Suppressor macrophage treated with lipopolysaccharide for 4 hours (primary cell): ENCODE data around the gene C5.

Experiments used
- DNase-seq: peaks from one replicate; pipeline ENCODE4 v3.0.0-alpha.2; 2020

Gene C5

GRCh38 chr9:120922404-120923195, 127.5 kb downstream of the C5 start:
- no peak for DNase-seq

DNA sequence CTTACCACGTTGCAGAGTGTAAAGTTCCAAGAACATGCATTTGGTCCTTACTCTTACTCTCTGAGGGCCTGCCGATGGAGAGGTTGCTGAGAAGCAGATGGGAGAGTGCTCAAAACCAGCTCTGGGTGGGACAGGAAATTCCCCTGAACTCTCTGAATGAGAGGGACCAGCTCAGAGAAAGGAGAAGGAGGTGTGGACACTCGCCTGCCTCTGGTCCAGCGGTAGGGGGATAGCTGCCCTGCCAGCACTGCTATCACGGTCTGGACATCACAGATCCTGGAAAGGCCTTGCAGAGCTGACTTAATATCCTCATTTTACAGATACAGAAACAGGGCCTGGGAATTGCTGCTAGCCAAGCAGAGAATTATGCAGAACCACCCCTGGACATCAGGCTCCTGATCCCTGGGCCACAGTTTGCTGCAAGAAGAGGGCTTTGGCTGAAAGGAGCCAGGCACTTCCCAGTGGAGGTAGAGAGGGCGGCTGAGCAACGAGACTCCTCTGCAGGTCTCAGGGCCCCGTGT, 128.4 kb downstream of the C5 start:
- DNase-seq: no peak

DNA sequence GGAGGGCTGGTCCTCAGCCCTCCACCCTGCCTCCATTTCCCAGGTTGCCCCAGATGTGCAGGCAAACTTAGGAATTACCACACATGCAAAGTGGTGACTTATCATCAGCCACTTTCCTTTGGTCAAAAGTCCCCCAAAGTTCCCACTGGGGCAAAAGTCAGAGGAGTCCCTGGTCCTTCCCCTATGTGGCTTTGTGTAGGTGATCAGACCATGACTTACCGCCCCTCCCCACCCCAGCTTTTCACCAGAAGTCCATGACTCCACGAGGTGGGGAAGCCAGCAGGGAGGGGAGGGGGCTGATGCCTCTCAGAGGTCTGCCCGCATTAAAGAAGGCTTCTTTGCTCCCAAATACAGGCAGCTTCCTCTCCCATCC, 129.3 kb downstream of the C5 start:
- DNase-seq: peak; percentile 77

DNA sequence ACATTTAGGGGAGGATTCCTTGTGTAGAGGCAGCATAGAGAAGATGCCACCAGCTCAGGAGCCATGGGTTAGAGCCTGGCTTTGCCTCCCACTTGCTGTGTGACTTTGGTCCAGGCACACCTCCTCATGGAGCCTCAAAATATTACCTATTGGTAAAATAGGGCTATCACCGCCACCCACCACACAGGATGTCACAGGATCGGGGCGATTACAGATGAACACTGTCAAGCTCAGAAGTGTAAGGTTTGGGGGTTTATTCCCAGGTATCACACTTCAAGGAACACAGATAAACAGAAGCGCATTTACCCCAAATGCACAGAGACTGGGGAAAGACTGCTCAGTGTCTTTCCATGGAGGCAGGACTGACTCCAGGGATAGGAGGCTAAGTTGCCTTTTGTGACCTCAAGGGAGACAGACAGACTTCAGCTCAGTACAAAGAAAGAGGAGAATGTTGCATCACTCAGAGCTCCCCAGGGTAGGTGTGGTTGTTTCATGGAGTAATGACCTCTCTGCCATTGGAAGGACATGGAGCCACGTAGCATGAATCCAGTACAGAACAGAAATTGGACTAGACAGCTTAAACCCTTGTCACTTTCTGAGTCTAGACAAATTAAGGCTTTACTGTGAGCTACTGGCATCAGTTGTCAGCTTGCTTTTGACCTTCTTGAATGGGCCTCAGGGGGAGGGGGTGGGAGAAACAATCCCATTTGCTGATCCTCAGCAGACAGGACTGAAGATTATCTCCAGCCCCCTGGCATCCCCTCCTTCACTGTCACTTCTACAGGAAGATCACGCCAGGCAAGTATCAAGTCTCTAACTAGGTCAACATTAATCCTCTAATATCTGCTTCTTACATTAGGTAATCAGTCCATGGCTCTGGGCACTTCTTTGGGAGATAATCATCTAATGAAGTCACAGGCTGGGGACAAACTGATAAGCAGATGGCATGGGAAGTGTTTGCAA, 130.0 kb downstream of the C5 start:
- peak; percentile 25 for DNase-seq

DNA sequence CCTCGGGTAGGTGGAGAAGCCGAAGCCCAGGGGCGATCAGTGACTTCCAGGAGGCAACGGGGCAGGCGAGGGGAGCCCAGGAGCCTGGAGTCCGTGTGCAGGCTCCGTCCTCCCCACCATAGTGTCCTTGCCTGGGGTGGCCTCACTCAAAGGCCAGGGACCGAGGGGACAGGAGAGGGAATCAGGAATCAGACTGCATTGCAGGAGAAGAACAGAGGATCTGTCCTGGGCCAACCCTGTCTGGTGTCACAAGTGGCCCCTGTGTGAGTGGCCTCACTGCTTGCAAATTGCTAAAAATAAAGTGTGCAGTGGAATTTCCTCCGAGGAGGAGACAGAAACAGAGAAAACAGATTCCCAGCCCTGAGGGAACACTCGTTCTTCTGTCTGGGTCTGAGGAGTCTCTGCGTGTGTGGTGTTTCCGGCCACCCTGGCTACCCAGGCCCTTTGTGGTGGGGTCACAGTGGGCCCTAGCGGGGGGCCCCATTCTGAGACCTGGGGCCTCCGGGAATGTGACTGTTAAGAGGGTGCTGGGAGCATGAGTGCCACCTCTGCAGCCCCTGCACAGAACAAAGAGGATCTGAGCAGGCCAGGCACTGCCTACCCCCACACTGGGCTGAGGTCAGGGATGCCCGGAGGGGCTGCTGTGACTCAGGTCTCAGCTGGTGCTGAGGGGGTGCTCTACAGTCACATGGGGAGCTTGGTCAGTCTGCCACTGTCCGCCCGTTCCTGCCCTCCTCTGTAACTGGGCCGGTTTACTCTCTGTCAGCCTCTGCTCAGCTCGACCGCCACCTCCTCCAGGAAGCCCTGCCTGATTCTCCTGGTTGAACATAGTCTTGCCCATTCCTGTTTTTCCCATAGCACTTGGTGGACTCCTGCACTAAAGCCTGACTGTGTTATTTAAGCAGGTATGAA, 130.9 kb downstream of the C5 start:
- peak; percentile 36 for DNase-seq

GRCh38 chr9:120917929-120918762, 131.9 kb downstream of the C5 start:
- peak; percentile 2 for DNase-seq

DNA sequence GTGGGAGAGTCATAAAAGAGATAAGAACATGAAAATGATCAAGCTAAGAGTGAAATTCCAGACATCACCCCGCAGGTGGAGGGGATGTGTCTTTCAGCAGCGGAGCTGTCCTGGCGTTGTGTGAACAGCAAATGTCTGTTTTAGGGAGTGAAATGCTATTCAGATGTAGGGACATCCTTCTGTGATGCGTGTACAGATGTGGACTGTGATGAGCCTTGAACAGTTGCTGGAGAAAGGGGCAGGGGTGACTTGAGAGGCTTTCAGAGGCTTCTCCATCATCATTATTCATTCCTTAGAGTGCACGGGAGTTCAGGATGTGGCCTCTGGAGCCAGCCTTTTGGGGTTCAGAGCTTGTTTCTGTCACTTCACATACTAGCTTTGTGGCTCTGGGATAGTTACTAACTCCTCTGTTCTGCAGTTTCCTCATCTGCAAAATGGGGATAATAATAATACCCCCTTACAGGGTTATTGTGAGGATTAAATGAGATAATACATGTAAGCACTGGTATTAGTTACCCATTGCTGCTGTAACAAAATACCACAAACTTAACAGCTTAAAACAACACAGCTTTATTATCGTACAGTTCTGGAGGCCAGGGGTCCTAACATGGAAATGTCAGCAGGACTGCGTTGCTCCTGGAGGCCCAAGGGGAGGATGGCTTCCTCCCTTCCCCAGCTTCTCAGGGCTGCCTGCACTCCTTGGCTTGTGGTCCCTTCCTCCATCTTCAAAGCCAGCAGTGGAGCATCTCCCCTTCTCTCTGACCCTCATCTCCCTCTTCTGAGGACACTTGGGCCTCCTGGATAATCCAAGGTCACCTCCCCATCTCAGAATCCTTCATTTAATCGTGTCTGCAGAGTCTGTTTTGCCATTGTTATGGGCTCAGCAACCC, 132.8 kb downstream of the C5 start:
- DNase-seq: no peak

DNA sequence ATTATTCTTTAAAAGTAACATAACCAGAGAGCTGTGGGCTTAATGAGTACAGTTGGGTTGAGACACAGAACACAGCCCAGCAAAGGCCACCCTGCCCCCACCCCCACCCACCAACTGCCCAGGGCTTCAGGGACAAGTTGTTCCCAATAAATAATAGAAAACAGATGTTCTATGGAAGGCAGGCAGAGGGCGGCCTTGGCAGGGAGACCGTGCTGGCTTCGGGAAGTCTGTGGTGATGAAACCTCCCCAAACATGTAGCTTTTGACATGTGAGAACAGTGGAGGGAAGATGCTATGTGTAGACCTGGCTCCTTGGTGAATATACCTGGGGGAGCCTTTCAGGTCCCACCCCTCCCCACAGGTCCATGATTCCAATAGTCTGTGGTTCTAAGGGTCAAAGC, 133.5 kb downstream of the C5 start:
- DNase-seq: no peak

DNA sequence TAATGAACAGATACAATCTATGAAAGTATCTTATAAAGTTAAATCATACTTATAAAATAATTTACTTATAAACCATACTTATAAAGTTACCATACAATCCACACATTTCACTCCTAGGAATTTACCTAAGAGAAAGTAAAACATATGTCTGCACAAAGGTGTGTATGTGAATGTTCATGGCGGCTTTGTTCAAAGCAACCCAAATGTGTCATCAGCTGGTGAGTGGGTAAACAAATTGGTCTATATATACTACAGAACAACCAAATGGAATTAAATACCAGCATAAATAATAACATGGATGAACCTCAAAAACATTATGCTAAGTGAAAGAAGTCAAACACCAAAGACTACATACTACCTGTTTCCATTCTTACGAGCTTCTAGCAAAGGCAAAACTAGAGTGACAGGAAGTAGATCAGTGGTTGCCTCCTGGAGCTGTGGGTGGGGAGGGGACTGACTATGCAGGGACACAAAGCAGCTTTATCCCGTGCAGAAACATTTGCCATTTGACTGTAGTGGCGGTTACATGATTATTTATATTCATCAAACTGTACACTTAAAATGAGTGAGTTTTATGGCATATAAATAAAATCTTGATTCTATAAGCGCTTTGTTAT, 134.1 kb downstream of the C5 start:
- no peak for DNase-seq

GRCh38 chr9:120914953-120915352, 135.1 kb downstream of the C5 start:
- no peak for DNase-seq

DNA sequence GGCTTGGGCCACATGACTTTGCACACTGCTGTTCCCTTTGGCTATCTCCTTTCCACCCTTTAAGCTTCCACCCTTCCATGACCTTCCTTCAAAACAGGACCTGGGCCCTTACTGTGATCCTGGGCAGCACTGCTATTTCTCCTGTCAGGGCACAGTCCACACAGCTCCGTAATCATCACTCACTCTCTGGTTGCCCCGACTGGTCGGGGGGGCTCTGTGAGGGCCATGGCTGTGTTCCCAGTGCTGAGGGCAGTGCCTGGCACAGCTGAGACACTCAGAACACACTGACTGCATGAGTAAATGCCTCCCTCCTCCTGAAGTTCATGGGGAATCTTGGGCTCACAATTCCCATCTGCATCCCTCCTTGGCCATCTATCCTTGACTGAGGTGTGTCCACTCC, 135.7 kb downstream of the C5 start:
- DNase-seq: no peak

- no peak for DNase-seq
Observed at GRCh38 chr9:120913647-120914264, 136.3 kb downstream of the C5 start.

DNA sequence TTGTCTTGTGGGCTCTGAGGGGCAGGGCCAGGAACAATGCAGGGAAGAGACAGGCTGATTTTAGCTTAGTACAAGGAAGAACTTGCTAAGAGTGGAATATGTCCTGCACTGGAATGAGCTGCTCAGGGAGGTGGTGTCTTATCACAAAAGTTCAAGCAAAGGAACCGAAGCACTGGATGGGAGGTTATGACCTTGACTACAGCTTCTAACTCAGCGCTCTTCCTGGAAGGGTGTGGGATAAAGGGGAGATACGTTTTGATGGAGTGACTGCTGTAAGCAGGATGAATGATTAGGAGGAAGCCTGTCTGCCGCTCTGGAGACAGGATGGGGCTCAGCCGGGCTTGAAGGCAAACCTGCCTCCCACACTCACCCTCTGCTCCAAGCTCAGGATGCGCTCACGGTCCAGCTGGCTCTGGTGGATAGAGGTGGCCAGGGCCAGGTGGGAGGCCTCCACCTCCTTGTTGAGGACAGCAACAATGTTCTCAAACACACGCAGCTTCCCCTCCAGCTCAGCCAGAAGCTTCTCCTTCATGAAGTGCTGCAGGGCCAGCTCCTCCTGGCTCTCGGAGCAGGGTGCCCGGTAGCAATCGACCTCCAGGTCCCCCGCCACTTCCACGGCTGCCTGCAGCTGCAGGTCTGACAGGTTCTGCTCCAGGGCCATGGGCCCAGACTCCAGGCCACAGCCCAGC, 137.0 kb downstream of the C5 start:
- no peak for DNase-seq

GRCh38 chr9:120911295-120911837, 138.7 kb downstream of the C5 start:
- DNase-seq: no peak

DNA sequence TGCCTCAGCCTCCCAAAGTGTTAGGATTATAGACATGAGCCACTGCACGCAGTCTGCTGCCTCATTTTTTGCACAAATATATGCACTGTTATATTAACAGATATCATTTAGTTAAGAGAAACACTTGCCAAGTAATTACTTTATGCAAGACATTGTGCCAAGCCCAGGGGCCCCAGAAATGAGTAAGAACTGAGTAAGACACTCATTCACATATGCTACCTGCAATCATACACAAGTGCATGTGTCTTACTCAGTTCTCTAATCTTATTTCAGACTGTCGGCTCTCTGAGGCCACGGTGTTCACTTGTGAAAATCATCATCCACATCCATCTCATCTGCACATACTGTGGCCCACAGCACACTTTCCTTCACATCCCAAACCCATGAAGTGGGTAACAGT, 139.4 kb downstream of the C5 start:
- no peak for DNase-seq

DNA sequence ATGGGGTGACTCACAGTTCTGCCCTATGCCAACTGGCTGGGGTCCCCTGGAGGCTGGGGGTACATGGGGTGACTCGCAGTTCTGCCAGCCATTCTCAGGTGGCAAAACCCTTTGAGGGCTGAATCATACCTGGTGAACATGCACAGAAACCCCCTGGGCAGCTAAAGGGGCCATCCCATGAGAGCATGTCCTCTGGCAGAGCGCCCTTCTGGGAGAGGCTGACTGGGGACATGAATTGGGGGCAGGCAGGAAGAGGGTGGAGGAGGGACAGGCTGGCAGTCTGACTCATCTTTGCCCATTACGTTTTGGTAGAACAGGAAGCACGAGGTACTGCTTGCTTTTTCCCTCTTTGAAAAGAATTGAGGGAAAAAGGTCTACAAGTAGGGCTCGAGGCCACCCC, 140.2 kb downstream of the C5 start:
- no peak for DNase-seq

DNA sequence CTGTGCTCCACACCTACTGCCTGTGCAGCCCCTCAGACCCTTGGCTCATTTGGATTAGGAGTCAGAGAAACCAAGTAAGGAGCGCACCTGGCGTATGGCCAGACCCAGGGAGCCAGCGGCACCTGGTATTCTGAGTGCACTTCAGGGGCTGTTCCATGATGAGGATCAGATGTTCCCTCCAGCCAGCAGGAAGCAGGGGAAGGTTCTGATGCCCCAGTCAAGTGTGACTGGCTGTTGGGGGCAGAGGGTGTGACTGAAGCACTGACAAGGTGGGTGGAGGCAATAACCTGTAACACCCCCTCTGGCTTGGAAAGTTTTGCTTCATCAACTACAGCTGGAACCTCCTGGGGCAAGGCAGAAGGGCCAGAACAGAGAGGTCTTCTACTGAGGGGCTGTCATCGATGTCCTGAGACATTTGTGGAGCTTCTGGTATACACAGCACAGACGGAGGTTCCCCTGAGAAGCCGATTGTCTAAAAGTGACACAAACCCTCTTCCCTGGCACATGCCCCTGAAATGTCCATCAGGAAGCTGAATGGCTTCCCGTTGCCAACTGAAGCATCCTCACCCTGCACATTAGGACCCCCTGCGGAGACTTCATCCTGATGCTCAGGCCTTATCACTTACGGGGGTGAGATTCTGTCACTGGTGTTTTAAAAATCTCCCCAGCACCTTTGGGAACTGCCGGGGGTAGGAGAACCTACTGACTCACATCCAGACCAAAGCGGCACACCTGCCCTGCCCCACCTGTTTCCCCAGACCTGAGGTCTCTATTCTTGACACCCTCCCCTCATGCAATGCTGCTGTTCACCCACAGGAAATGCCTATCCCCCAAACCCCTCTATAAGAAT, 144.5 kb downstream of the C5 start:
- DNase-seq: no peak

DNA sequence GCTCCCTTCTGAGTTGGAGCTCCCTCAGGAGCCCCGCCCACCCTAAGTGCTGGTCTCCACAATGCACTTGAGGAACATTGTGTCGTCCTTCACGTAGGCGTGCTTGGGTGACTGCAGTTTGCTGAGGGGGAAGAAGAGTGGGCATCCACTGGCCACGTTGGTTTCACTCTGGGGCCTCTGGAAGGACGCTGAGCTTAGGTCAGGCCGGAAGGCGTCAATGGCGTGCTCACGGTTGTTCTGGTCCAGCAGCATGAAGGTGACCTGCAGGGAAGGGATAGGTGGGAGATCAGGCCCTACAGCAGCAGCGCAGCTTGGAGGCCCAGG, 145.1 kb downstream of the C5 start:
- DNase-seq: no peak
